Epithelial cell of prostate (primary cell): ENCODE results near the gene RIMS3.
"Not testable (repeated sequence)": the region's sequence is repeated elsewhere in the genome, so short reads cannot be mapped to it uniquely, and the experiment has no call there.

Source experiments
- DNase-seq: peaks from one replicate; pipeline ENCODE4 v3.0.0-alpha.2; 2011; ENCODE audit warnings: low read depth, low spot score
- H3K27ac ChIP-seq: fragments of 450-650 bp; 2 replicates; pipeline ENCODE4 v1.5.1; 2017; ENCODE audit warnings: mild to moderate bottlenecking

RIMS3 gene

DNA sequence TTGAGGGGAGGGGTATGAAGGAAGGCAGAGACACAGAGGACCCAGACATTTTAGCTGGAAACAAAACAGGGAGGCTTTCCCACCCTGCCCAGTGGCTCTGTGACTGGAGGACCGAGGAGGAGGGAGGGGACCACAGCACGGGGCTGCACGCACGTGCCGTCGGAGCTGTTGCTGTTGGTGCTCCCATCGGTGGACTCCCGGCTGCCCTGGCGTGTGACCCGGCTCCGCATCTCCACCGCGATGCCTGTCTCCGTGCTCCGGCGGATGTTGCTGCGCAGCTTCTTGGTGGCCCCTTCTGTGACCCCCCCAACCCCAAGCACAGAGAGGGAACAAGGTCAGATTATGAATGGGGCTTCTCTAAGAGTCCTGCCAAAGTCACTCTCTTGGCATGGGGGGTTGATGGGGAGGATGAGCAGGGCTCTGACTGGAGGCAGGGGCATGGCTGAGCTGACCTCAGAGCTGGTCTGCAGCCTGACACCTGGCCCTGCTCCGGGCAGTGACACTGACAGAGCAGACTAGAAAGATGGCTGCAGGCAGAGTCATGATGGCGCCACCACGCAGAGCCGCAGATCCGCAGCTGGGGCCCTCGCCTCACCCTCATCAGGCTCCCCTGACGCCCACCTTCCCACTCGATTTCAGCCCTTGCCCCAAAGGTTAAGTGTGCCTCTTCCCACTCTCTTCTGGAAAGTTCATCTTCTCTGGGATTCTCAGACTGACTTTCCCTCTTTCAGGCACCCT is 29.6 kb downstream of the RIMS3 start:
- peak overlapping the region; percentile 73 for H3K27ac ChIP-seq

GRCh38 chr1:40634901-40635655 is 30.4 kb downstream of the RIMS3 start:
- H3K27ac ChIP-seq = peak overlapping the region; percentile 73
- peak; percentile 41 for DNase-seq

More for the DNA sequence above, 29.6 kb downstream of the RIMS3 start:
- no peak for DNase-seq

- no peak for DNase-seq
- peak overlapping the region; percentile 73 for H3K27ac ChIP-seq
Measured at GRCh38 chr1:40633931-40634376, 31.5 kb downstream of the RIMS3 start.

GRCh38 chr1:40633523-40633922 is 32.0 kb downstream of the RIMS3 start:
- no peak overlapping the region for H3K27ac ChIP-seq
- DNase-seq = no peak

DNA sequence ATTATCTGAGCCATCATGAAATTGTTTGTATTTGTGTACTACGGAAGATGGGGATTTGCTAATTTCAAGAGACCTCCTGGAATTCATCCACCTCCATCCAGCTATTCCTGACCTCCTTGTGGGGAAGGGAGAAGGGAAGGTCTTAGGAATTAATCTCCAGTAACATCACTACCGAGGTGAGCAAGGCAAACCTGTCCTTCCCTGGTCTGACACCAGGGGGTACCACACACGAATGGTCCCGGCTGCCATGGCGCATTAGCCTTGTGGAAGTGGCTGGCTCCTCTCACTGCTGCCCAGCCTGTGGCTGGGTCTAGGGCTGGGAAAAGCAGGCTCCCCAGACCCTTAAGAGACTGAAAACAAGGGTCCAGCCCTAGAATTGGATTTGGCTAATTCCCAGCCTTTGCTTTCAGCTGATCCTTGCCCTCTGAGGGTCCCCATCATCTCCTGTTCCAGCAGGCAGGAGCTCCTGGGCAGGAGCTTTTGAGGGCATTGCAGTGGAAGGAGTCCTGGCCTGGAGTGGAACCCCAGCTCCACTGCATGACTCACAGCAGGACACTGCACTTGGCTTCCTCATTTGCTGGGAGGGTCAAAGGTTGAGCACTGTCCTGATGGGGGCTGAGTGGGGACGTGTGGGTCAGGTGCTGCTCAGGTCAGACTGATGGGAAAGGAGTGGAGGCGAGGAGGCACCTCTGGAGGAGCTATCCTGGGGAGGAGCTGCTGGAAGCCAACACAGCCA is 34.8 kb downstream of the RIMS3 start:
- DNase-seq = no peak
- H3K27ac ChIP-seq = no peak overlapping the region

DNA sequence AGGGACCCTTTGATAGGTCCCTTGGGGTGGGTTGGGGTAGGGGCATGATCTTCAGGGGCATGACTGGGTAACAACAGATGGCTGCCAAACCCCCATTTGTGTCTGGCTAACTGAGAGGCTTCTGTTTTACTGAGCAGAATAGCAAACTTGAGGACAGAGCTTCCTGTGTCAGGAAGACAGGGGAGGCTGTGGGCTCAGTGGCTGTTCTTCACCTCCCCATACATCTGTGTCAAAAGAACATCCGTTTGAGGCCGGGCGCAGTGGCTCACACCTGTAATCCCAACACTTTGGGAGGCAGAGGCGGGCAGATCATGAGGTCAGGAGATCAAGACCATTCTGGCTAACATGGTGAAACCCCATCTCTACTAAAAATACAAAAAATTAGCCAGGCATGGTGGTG is 35.9 kb downstream of the RIMS3 start:
- H3K27ac ChIP-seq = peak overlapping the region; percentile 78
- DNase-seq = not testable (repeated sequence)

DNA sequence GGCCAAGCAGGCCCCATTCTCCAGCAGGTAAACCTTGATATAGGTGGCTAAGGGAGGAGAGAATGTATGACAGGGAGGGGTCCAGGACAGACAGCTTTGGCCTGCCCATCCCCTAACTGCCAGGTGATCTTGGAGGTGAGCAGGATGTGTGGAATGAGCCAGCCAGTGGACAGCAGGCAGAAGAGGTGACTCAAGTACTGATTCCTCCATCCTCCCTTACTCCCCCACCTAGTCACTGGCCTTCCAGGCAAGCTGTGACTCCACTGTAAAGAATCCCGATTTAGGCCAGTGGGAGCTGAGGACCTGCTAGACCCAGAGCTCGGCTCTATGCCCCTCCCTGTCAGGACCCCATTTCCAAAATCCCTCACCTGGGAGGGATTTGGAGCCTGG is 36.6 kb downstream of the RIMS3 start:
- H3K27ac ChIP-seq = peak overlapping the region; percentile 78
- DNase-seq = peak; percentile 55

DNA sequence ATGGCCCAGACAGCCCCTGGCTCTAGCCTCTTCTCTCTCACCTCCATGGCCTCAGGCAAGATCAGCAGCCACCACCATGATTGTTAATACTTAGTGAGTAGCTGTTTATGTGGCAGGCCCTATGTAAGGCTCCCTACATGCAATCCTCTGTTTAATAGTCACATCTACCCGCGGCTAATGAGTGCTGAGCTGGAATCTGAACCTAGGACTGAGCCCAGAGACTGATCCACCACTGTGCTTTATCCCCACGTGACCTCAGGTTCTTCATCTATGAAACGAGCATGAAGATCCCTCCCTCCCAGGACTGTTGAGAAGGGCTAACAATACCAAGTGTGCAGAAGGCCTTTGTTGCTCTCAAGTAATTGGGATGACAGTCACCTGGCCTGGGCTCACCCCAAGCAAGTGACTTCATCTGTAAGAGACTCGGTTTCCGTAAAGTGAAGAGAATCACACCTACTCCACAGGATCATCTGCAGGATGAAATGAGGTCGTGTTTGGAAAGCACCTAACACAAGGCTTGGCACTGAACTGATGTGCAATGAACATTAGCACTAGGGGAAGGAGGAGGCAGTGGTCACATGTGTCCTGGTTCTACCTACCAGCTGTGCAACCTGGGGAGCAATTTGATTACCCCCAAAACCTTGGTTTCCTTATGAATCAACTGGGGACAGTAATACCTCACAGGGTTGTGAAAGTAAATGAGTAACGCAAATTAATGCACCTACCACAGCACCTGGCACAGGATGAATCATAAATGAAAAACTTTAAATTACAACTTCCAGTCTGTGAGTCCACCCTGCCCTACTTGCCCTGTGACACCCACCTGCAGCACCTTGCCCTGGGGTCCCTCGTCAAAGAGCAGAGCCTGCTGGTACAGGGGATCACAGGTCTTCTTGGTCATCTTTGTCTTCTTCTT is 37.2 kb downstream of the RIMS3 start:
- DNase-seq = no peak

DNA sequence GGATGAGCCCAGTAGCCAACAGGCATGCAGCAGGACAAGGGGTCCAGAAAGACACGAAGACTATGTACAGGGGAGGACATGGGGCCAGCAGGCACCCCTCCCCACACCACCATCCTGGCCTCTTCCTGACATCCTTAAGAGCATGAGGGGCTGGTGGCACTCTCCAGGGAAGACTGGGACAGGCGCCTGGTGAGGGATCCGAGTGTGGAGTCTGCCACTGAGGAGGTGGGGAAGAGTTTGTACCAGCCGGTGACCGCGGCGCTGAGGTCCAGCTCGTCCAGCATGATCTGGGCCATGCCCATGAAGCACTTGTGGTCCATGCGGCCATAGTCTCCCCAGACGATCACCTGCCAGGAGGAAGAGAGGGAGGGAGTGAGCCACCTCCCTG is 39.1 kb downstream of the RIMS3 start:
- H3K27ac ChIP-seq = peak overlapping the region; percentile 31
- no peak for DNase-seq

More for the DNA sequence above, 37.2 kb downstream of the RIMS3 start:
- peak overlapping the region; percentile 78 for H3K27ac ChIP-seq

DNA sequence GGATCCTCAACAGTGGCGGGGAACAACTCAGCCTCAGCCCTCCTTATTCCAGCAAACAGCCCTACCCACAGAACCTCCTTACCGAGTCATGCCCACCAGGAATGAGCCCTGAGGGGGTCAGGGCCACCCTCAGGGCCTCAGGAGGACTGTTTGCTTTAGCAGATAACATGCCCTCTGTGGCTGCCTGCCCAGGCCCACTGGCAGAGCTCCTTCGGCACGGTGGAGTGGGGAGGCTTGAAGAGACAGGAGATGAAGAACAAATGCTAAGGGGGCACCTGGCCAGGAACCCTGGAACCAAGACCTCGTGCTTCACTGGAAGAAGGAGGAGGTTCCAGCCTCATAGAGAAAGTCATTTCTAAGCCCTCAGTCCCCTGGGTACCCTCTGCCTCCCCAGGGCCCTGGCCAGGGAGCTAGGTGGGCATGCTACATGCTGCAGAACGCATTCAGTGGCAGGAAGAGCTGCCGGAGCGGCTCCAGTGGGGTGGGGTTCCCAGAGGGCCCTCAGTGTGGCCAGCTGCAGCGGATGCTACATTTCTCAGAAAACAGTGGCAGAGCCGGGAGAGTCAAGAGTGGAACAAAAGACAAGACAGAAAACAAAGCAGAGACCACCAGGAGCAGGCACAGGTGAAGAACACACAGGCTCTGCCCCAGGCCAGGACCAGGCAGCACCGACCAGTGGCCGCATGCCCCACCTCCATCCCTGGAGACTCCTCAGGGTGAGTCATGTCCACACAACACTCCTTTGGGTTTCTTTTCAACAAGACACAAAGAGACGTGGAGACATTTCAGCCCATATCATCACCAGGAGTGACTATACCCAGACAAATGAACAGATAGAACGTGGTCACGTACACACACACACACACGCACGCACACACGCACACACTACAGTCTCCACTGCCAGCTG is 39.8 kb downstream of the RIMS3 start:
- DNase-seq = no peak
- peak overlapping the region; percentile 31 for H3K27ac ChIP-seq

DNA sequence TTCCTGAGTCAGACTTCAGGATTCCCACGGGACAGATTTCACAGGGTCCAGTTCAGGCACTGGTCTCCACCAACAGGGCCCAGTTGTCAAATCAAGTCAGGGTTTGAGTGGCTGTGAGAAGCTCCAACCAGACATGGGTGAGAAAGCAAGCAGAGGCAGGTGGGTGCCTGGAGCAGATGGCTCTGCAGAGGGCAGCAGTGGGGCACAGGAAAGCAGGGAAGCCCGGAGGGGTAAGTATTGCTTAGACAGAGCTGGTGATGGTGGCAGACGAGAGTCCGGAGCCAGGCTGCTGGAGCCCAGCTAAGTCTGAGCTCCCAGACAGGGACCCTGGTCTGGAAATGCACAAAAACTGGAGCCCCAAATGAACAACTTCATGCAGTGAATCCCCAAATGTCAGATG is 40.4 kb downstream of the RIMS3 start:
- no peak overlapping the region for H3K27ac ChIP-seq
- DNase-seq = no peak

DNA sequence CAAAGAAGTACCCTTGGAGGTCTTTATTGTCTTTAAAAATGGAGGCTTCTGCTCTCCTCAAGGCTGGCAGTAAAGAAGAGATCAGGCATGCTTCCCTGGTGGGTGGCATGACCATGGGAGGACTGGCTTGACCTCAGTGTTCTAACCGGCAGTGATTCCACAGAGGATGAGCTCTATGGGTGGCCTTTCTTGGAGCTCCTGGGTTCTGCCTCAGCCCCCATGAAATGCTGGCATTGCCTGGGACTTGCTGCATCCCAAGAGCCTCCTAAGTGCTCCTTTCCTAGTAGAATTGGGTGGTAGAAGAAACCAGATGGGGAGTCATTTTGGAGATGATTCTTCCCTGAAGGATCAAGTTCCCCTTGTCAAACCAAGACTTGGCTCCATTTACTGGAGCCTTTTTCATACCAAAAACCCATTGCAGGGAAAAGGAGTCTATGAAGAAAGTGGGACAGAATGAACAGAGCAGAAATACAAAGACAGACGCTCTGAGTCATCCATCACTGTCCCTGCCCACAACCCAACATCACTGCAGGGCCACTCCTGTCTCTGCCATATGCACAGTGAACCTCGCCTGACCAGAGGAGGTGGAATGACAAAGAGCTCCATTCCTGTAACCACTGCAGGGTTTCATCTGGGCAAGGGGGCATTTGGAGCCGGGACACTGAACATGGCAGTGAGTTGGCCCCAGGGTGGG is 42.4 kb downstream of the RIMS3 start:
- H3K27ac ChIP-seq = no peak overlapping the region
- DNase-seq = no peak

GRCh38 chr1:40621821-40622450 is 43.5 kb downstream of the RIMS3 start:
- DNase-seq = no peak
- H3K27ac ChIP-seq = no peak overlapping the region

GRCh38 chr1:40620586-40621210 is 44.8 kb downstream of the RIMS3 start:
- H3K27ac ChIP-seq = no peak overlapping the region
- no peak for DNase-seq

- H3K27ac ChIP-seq = no peak overlapping the region
- no peak for DNase-seq
Measured at GRCh38 chr1:40620150-40620549, 45.3 kb downstream of the RIMS3 start.

DNA sequence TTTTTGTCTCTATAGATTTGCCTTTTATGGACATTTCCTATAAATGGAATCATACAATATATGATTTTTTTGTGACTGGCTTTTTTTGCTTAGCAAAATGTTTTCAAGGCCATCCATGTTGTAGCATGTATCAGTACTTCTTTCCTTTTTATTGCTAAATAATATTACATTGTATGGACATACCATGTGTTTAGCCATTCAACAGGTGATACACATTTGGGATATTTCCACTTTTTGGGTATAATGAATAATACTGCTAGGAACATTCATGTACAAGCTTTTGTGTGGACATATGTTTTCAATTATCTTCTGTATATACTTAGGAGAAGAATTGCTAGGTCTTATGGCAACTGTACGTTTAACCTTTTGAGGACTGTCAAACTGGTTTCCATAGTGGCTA is 47.4 kb downstream of the RIMS3 start:
- no peak for DNase-seq
- no peak overlapping the region for H3K27ac ChIP-seq

DNA sequence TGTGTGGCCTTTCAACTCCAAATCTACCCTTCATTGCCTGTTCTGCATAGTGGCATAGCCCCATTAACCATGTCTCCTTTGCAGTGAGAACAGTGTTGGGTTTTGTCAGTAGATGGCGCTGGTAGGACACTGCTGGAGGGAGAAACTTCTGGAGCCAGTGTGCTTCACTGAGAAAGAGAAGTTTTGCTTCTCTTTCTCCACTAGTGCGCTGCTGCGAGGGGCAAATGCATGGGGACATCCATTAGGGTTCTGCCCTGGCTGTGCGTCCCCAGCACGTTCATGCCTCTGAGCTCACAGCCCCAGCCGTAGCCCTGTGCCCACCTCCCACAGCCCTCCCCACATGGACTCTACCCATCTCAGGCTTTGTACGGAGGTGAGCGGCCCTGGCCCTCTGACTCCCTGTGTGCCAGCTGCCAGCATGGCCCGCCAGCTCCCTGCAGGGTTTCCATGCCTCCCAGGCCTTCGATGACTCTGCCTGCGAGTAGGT is 53.1 kb downstream of the RIMS3 start:
- H3K27ac ChIP-seq = no peak overlapping the region
- DNase-seq = no peak
